ENCODE measurements around the gene TSPOAP1.

The TSPOAP1 gene

GRCh38 chr17:58304750-58305486 is 23.7 kb downstream of the TSPOAP1 start:
- H3K27ac ChIP-seq (ENCODE audit: low read depth, low read length): no peak overlapping the region
- peaks cover 16% of the 10 kb centered on the region for H3K4me1 ChIP-seq (ENCODE audit: control insufficient read depth, insufficient read depth, low read length)
- no peaks in the 10 kb centered on the region for H3K36me3 ChIP-seq (ENCODE audit: control insufficient read depth, insufficient read depth, low read length)
- H3K4me3 ChIP-seq (ENCODE audit: low read depth, low read length): no peak overlapping the region
- no peaks in the 10 kb centered on the region for H3K27me3 ChIP-seq (ENCODE audit: control insufficient read depth, insufficient read depth, low read length)
- no peak overlapping the region for H3K9ac ChIP-seq (ENCODE audit: low read length)
- H3K9me3 ChIP-seq (ENCODE audit: control insufficient read depth, insufficient read depth, low read depth, low read length): no peaks in the 10 kb centered on the region

GRCh38 chr17:58303971-58304749 is 24.4 kb downstream of the TSPOAP1 start:
- Histone ChIP-seq H3K4me3 (ENCODE audit: low read depth, low read length) (no peak overlapping the region), H3K4me1 (ENCODE audit: control insufficient read depth, insufficient read depth, low read length) (peaks cover 16% of the 10 kb centered on the region), H3K36me3 (ENCODE audit: control insufficient read depth, insufficient read depth, low read length) (no peaks in the 10 kb centered on the region), H3K27ac (ENCODE audit: low read depth, low read length) (no peak overlapping the region), H3K9me3 (ENCODE audit: control insufficient read depth, insufficient read depth, low read depth, low read length) (no peaks in the 10 kb centered on the region), H3K9ac (ENCODE audit: low read length) (no peak overlapping the region), H3K27me3 (ENCODE audit: control insufficient read depth, insufficient read depth, low read length) (no peaks in the 10 kb centered on the region)

- H3K4me1 ChIP-seq (ENCODE audit: control insufficient read depth, insufficient read depth, low read length): peaks cover 15% of the 10 kb centered on the region
- no peaks in the 10 kb centered on the region for H3K36me3 ChIP-seq (ENCODE audit: control insufficient read depth, insufficient read depth, low read length)
- H3K27me3 ChIP-seq (ENCODE audit: control insufficient read depth, insufficient read depth, low read length): no peaks in the 10 kb centered on the region
- no peak overlapping the region for H3K27ac ChIP-seq (ENCODE audit: low read depth, low read length)
- no peaks in the 10 kb centered on the region for H3K9me3 ChIP-seq (ENCODE audit: control insufficient read depth, insufficient read depth, low read depth, low read length)
- H3K4me3 ChIP-seq (ENCODE audit: low read depth, low read length): no peak overlapping the region
- H3K9ac ChIP-seq (ENCODE audit: low read length): no peak overlapping the region
Observed at GRCh38 chr17:58302919-58303585, 25.5 kb downstream of the TSPOAP1 start.

- Histone ChIP-seq H3K27me3 (ENCODE audit: control insufficient read depth, insufficient read depth, low read length) (no peaks in the 10 kb centered on the region), H3K4me3 (ENCODE audit: low read depth, low read length) (no peak overlapping the region), H3K4me1 (ENCODE audit: control insufficient read depth, insufficient read depth, low read length) (peaks cover 14% of the 10 kb centered on the region), H3K9ac (ENCODE audit: low read length) (no peak overlapping the region), H3K36me3 (ENCODE audit: control insufficient read depth, insufficient read depth, low read length) (no peaks in the 10 kb centered on the region), H3K27ac (ENCODE audit: low read depth, low read length) (no peak overlapping the region), H3K9me3 (ENCODE audit: control insufficient read depth, insufficient read depth, low read depth, low read length) (no peaks in the 10 kb centered on the region)
Observed at GRCh38 chr17:58302171-58302918, 26.2 kb downstream of the TSPOAP1 start.

- no peaks in the 10 kb centered on the region for H3K27me3 ChIP-seq (ENCODE audit: control insufficient read depth, insufficient read depth, low read length)
- no peaks in the 10 kb centered on the region for H3K36me3 ChIP-seq (ENCODE audit: control insufficient read depth, insufficient read depth, low read length)
- H3K4me3 ChIP-seq (ENCODE audit: low read depth, low read length): no peak overlapping the region
- H3K4me1 ChIP-seq (ENCODE audit: control insufficient read depth, insufficient read depth, low read length): peaks cover 14% of the 10 kb centered on the region
- H3K27ac ChIP-seq (ENCODE audit: low read depth, low read length): no peak overlapping the region
- H3K9ac ChIP-seq (ENCODE audit: low read length): no peak overlapping the region
- no peaks in the 10 kb centered on the region for H3K9me3 ChIP-seq (ENCODE audit: control insufficient read depth, insufficient read depth, low read depth, low read length)
Observed at GRCh38 chr17:58301504-58302150, 27.0 kb downstream of the TSPOAP1 start.

GRCh38 chr17:58300336-58300735 is 28.3 kb downstream of the TSPOAP1 start:
- Histone ChIP-seq H3K36me3 (ENCODE audit: control insufficient read depth, insufficient read depth, low read length) (no peaks in the 10 kb centered on the region), H3K9ac (ENCODE audit: low read length) (no peak overlapping the region), H3K4me3 (ENCODE audit: low read depth, low read length) (no peak overlapping the region), H3K9me3 (ENCODE audit: control insufficient read depth, insufficient read depth, low read depth, low read length) (no peaks in the 10 kb centered on the region), H3K27me3 (ENCODE audit: control insufficient read depth, insufficient read depth, low read length) (no peaks in the 10 kb centered on the region), H3K4me1 (ENCODE audit: control insufficient read depth, insufficient read depth, low read length) (peaks cover 14% of the 10 kb centered on the region), H3K27ac (ENCODE audit: low read depth, low read length) (no peak overlapping the region)

- Histone ChIP-seq H3K27ac (ENCODE audit: low read depth, low read length) (no peak overlapping the region), H3K27me3 (ENCODE audit: control insufficient read depth, insufficient read depth, low read length) (no peaks in the 10 kb centered on the region), H3K9ac (ENCODE audit: low read length) (no peak overlapping the region), H3K4me3 (ENCODE audit: low read depth, low read length) (no peak overlapping the region), H3K4me1 (ENCODE audit: control insufficient read depth, insufficient read depth, low read length) (no peaks in the 10 kb centered on the region), H3K9me3 (ENCODE audit: control insufficient read depth, insufficient read depth, low read depth, low read length) (no peaks in the 10 kb centered on the region), H3K36me3 (ENCODE audit: control insufficient read depth, insufficient read depth, low read length) (no peaks in the 10 kb centered on the region)
Observed at GRCh38 chr17:58294034-58294433, 34.6 kb downstream of the TSPOAP1 start.

- Histone ChIP-seq H3K36me3 (ENCODE audit: control insufficient read depth, insufficient read depth, low read length) (no peaks in the 10 kb centered on the region), H3K4me3 (ENCODE audit: low read depth, low read length) (no peak overlapping the region), H3K4me1 (ENCODE audit: control insufficient read depth, insufficient read depth, low read length) (no peaks in the 10 kb centered on the region), H3K9ac (ENCODE audit: low read length) (no peak overlapping the region), H3K27ac (ENCODE audit: low read depth, low read length) (no peak overlapping the region), H3K27me3 (ENCODE audit: control insufficient read depth, insufficient read depth, low read length) (no peaks in the 10 kb centered on the region), H3K9me3 (ENCODE audit: control insufficient read depth, insufficient read depth, low read depth, low read length) (no peaks in the 10 kb centered on the region)
Observed at GRCh38 chr17:58291246-58291645, 37.3 kb downstream of the TSPOAP1 start.

GRCh38 chr17:58289869-58290268 is 38.7 kb downstream of the TSPOAP1 start:
- no peaks in the 10 kb centered on the region for H3K9me3 ChIP-seq (ENCODE audit: control insufficient read depth, insufficient read depth, low read depth, low read length)
- no peaks in the 10 kb centered on the region for H3K36me3 ChIP-seq (ENCODE audit: control insufficient read depth, insufficient read depth, low read length)
- no peak overlapping the region for H3K4me3 ChIP-seq (ENCODE audit: low read depth, low read length)
- H3K27me3 ChIP-seq (ENCODE audit: control insufficient read depth, insufficient read depth, low read length): no peaks in the 10 kb centered on the region
- no peak overlapping the region for H3K9ac ChIP-seq (ENCODE audit: low read length)
- no peak overlapping the region for H3K27ac ChIP-seq (ENCODE audit: low read depth, low read length)
- H3K4me1 ChIP-seq (ENCODE audit: control insufficient read depth, insufficient read depth, low read length): peaks cover 1% of the 10 kb centered on the region

GRCh38 chr17:58285422-58285810 is 43.2 kb downstream of the TSPOAP1 start:
- peaks cover 5% of the 10 kb centered on the region for H3K27me3 ChIP-seq (ENCODE audit: control insufficient read depth, insufficient read depth, low read length)
- no peak overlapping the region for H3K27ac ChIP-seq (ENCODE audit: low read depth, low read length)
- H3K36me3 ChIP-seq (ENCODE audit: control insufficient read depth, insufficient read depth, low read length): no peaks in the 10 kb centered on the region
- H3K4me1 ChIP-seq (ENCODE audit: control insufficient read depth, insufficient read depth, low read length): peaks cover 12% of the 10 kb centered on the region
- H3K4me3 ChIP-seq (ENCODE audit: low read depth, low read length): no peak overlapping the region
- H3K9ac ChIP-seq (ENCODE audit: low read length): no peak overlapping the region
- H3K9me3 ChIP-seq (ENCODE audit: control insufficient read depth, insufficient read depth, low read depth, low read length): no peaks in the 10 kb centered on the region

All from HUES6 (cell line).